AG20443 (cell line): ENCODE results near the gene AGAP2.
A peak's percentile ranks its signal among the peaks of the same experiment; 100 is the strongest.
"Not testable (repeated sequence)": the region's sequence is repeated elsewhere in the genome, so short reads cannot be mapped to it uniquely, and the experiment has no call there.

Experiments used
- DNase-seq: peaks from one replicate; pipeline ENCODE4 v3.0.0; 2012; ENCODE audit warnings: low spot score, mixed read lengths

AGAP2 gene

DNA sequence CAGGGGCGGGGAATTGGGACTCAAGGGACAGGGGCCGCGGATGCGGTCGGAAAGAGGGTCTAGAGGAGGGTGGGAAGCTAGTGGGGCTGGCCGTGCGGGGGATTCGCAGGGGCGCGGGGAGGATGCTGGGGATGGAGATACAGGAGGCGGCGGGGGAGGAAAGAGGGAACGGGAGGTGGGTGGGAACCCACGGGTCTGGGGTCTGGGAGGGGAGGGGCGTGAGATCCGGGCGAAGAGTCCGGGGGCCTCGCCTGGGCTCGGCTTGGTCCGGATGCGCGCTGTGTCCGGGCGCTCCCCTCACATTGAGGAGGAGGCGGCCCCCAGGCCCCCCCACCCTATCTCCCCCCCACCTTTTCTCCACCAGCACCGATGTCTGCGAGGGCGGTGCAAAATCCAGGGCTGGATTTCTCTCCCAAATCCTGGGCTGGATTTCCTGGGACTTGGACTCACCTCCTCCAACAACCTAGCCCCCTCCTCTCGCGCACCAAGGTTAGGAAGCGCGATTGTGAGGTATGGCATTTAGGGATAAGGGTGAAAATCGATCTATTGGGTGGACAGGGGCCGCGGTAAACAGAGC lies at the start of gene AGAP2:
Gene AGAP2, minus strand, starts transcription at position 82 of the 577 bp plus-strand sequence. CDS start 496 bp downstream, outside the sequence.
- no peak for DNase-seq

DNA sequence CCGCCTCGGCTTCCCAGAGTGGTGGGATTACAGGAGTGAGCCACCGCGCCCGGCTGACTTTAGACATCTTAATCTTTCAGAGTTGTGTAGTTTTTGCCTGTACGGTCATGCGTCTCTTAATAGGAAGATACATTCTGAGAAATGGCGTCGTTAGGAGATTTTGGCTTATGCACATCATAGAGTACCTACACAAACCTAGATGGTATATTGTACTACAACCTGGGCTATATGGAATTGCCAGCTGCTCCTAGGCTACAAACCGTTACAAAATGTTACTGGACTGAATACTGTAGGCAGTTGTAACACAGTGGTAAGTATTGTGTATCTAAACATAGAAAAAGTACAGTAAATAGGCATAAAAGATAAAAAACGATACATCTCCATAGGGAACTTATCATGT lies 45.3 kb upstream of the AGAP2 start:
- no peak for DNase-seq

DNA sequence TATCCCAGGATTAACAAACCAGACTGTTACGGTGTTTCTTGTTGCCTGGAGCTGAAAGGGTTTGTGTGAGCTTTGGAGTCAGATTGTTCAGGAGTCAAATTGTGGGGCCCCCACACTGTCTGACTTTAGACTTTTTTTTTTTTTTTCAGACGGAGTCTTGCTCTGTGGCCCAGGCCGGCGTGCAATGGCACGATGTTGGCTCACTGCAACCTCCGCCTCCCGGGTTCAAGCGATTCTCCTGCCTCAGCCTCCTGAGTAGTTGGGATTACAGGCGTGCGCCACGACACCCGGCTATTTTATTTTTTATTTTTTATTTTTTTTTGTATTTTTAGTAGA lies 44.9 kb upstream of the AGAP2 start:
- DNase-seq = no peak

DNA sequence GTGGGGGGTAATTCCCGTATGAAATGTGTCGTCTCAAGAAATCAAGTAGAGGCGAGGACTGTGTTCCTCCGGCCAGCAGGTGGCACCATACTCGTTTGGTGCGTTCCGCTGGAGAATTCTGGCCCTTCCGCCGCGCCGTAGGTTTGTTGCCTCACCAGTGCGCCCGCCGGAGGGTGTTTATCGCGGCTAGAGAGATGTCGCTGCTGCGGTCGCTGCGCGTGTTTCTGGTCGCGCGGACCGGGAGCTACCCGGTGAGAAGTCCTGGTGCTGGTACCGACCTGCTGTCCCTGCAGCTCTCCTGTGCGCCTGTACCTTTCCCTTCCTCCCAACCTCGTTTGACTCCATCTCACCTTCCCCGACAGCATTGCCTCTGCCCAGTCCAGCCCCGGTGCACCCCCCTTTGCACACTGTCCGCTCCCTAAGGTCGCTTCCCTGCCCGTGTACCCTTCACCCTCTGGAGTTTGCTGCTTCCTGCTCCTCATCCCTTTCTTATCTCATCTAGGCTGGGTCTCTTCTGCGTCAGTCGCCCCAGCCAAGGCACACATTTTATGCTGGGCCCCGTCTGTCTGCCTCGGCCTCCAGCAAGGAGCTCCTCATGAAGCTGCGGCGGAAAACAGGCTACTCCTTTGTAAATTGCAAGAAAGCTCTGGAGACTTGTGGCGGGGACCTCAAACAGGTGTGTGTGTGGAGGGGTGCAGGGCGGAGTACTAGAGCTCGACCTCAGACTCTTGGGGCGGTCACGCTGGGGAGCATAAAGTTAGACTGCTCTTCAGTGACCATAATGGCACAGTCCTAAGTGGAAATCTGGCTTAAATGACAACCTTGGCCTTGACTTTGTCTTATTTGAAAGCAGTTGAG lies 44.3 kb upstream of the AGAP2 start, which contains the start of gene TSFM:
Gene TSFM, plus strand, starts transcription at position 180 of the 858 bp plus-strand sequence. Its CDS starts 15 bp downstream, at position 195.
- DNase-seq = peak; percentile 90

DNA sequence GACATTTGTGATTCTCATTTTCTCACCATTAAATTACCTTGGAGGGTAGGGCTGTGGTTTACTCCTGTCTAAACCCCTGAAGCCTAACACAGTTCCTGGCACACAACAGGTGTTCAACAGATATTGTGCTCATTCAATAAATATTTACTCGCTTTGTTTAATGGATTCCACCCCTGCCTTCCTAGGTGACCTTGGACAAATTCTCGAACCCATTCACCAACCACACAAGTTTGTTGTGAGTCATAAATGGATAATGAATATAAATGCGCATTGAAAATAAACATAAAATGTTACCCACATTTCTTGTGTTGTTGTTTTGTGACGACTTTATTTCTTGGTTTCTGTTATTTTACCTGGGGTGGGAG lies 43.7 kb upstream of the AGAP2 start:
- no peak for DNase-seq

DNA sequence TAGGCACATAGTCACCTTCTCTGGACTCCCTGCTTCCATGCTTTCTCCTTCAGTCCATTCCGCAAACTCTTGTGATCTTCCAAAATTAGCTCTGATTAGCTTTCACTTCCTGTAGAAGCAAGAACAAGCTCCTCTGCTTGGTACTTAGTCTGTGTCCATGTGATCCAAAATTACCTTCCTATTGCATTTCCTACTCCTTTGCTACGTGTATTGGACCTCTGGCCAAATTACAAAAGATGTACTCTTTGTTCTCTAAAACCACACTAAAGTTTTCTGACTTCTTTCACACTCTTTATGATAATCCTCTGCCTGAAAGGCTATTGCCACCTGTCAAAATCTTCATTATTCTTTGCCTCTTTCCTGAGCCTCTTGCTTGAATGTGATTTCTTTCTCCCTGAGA lies 43.3 kb upstream of the AGAP2 start:
- no peak for DNase-seq

DNA sequence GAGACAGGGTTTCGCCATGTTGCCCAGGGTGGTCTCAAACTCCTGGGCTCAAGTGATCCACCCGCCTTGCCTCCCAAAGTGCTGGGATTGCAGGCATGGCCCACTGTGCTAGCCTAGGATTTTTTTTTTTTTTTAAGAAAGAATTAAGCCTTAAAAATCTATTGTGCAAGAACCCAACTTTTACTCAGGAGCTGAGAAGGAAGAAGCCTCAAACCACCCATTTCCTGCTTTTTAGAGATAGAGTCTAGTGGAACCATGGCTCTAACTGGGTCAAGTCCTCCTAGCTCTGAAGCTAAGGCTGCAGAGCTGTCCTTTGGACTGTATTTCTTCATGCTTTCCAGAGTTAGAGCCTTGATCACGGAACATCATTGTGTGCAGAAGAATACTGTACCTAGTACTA lies 42.7 kb upstream of the AGAP2 start:
- DNase-seq = no peak

DNA sequence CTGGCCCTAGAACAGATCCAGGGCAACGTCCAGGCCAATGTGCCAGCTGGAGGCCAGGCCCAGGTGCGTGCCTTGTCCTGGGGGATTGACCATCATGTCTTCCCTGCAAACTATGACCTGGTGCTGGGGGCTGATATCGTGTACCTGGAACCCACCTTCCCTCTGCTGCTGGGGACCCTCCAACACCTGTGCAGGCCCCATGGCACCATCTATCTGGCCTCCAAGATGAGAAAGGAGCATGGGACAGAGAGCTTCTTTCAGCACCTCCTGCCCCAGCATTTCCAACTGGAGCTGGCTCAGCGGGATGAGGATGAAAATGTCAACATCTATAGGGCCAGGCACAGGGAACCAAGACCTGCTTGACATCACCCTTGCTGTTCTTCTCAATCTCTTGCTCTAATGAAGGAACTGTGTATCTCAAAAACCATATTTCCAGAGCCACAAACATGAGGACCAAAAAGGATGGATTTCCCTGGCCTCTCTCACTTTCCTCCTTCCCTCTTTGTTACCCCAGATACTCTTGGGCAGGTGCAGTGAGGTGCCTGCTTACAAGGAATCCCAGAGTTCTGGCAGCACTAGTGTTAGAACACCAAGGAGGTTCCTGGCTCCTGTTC lies 41.8 kb upstream of the AGAP2 start:
- DNase-seq = no peak

DNA sequence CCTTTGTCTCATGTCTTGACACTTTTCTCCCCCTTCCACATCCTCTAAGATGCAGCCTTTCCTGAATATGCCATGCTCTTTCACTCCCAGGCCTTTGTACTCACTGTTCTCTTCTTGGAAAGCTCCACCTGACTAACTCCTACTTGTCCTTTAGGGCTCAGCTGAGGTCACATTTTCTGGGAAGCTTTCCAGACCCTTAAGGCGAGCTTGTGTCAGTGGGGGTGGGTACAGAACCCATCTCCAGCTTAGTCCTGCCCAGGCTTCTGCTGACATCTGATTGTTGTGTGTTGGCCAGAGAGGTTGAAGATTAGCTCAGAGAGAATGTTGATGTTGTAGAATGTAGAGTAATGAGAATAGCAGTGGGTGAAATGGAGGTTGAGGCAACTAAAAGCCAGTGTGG lies 41.2 kb upstream of the AGAP2 start:
- DNase-seq = no peak

DNA sequence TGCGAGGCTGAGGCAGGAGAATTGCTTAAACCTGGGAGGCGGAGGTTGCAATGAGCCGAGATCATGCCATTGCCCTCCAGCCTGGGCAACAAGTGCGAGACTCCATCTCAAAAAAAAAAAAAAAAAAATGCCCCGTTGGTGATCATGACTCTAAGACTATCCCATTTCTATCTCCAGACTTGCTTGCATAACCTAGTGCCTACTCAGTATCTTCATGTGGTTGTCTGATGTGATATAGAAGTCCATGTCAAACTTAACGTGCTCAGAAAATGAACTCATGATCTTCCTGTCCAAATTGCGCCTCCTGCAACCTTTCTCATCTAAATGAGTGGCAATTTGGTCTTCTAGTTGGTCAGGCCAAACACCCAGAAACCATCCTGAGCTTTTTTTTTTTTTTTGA lies 39.4 kb upstream of the AGAP2 start:
- DNase-seq = no peak

DNA sequence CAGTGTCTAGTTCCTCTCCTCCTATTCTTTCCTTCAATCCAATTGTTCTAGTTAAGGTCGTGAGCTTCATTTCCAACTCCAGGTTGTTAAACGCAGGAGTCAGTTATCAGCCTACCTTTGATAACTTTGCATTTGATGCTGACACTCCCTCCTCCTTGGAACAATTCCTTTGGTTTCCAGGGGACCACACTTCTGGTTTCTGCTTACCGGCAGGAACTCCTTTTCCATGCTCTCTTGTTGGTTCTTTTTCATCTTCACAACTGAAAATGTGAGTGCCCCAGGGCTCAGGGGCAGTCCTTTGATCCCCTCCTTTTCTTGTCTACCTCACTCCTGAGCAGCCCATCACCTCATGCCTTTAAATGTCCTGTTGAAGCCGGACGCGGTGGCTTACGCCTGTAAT lies 38.8 kb upstream of the AGAP2 start:
- no peak for DNase-seq

DNA sequence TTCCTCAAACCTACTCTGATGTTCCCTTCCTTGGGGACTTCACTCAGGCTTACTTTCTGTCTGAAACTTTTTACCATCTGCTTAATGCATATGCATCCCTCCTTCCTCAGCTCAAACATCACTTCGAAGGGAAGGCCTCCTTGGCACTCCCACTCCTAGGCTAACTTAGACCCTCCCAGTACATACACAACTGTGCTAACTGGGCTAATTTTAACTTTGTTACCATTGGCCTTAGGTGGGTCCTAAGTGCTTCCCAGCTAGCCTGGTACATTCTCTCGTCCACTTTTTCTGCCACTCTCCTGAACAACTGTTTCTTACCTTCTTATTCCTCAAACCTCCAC lies 37.7 kb upstream of the AGAP2 start:
- no peak for DNase-seq

DNA sequence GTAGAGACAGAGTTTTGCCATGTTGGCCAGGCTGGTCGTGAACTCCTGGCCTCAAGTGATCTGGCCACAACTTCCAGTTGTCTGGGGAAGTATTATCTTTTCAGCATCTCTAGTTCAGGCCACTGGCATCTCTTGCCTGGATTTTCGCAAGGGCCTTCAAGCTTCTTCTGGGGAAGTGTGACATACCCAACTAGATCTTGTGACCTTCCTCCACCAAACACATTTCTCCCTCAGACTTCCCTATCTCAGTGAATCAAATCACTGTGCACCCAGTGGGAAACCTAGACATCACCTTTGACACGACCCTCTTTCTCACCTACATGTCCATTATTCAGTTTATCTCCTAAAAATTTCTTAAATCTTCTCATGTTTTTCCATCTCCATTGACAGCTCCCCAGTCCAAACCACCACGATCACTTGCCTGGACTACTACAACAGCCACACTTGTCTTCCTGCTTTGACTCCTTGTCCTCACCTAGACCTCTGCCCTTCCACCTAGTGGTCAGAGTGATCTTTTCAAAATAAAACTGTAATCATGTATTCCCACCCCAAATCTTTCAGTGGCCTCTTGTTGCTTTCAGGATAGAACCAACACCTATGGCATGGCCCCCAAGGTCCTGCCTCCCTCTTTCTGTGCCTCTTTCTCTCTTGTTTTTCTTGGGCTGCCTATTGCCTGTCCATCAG lies 37.2 kb upstream of the AGAP2 start:
- no peak for DNase-seq

DNA sequence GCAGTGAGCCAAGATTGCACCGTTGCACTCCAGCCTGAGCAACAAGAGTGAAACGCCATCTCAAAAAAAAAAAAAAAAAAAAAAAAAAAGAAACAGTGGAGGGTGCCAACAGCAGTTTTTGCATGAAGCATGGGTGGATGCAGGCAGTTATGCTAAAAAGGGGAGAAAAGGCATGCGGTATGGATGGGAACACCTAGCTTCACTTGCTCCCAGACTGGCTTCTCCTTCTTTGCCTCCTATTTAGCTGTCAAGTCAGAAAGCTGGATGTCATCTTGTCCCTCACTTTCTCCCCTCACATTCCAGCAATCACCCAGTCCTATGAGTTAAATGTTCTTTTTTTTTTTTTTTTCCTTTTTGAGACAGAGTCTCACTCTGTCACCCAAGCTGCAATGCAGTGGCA lies 36.5 kb upstream of the AGAP2 start:
- no peak for DNase-seq

DNA sequence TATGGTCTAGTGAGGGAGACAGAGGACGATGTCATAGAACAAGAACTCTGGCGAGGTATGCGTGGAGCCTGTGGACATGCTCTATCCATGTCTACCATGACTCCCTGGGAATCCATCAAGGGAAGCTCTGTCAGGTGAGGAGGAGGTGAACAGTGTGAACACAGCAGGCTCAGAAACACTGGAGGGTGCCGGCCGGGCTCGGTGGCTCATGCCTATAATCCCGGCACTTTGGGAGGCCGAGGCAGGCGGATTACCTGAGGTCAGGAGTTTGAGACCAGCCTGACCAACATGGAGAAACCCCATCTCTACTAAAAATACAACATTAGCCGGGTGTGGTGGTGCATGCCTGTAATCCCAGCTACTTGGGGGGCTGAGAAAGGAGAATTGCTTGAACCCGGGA lies 36.1 kb upstream of the AGAP2 start:
- DNase-seq = not testable (repeated sequence)

DNA sequence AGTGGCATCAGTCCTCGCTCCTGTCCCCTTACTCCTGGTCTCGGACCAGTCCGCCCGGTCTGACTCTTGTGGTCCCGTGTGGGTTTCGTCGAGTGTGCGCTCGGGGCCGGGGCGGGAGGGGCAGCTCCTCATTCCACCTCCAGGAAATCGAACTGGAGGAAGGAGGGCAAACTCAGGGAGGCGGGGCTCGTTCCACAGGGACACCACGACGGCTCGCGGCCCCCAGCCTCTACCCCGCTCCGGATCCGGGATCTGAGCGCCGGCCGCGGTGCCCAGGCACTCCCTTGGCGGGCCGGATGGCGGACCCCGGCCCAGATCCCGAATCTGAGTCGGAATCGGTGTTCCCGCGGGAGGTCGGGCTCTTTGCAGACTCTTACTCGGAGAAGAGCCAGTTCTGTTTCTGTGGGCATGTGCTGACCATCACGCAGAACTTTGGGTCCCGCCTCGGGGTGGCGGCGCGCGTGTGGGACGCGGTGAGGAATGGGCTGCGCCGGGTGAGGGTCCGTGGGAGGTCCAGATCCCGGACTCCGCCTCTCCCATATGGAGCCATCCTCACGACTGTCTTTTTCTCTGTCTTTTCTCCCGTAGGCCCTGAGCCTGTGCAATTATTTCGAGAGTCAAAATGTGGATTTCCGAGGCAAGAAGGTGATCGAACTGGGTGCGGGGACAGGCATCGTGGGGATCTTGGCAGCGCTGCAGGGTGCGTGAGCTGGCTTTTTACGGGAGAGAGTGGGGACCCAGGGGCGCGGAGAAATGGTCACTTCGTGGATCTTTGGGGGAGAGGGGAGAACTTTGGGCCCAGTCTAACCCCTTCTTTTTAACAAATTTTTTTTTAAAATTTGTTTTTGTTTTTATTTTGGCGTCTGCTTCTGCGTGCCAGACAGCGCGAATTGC lies 34.1 kb upstream of the AGAP2 start, which contains the start of gene EEF1AKMT3:
Gene EEF1AKMT3, plus strand, starts transcription at position 186 of the 894 bp plus-strand sequence. Its CDS starts 111 bp downstream, at position 297.
- DNase-seq = peak; percentile 75

DNA sequence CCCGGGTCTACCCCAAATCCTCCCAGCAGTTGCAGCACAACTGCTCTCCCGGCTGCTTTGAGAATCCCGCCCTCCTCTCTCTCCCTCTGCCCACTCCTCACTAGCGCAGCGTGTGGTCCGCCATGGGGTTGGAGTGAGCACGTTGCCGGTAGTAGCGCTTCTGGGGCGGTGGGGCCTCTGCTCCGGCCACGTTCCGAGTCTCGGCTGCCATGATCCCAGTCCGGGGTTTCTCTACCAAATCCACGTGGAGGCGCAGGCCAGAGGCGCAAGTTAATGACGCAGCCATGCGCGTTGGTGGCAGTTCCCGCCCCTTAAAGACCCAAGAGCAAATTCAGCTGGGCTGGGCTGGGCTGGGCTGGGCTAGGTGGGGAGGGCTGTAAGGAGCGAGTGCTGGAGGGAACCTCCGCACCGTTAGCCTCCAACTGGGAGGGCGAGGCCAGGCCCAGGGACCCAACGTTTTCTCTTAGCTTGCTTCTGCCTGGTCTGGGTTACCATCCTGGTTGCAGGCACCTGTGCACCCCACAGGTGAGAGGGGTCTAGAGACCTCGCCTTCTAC lies 33.4 kb upstream of the AGAP2 start, which contains the start of gene METTL1:
Gene METTL1, minus strand, starts transcription at position 233 of the 556 bp plus-strand sequence. Its CDS starts 22 bp downstream, at position 211.
- DNase-seq = peak; percentile 96

DNA sequence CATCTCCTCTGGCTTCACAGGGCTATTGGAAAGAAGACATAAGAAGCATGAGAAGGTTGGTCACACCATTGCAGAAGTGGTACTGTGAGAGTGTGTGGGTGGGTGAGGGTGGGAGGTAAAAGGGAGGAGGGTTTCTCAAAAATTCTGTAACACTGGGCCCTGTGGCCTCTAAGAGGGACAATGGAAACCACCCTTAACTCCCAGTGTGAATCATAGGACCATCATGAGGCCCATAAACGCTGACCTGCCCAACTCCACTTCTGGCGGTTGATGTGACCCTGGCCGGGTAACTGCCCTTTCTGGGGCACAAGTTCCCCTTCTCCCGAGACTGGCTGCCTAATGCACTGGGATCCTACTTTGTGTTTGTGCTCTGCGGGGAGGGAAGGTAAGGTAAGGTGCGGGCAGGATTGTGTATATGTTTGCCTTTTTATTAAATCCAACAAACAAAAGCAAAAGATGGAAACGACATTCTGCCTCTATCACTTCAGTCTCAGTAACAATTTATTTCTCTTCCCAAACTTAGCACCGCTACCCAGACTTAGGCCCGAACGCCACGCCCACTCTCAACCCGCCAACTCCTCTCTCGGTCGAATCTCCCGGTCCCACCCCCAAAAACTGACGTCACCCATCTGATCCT lies 32.8 kb upstream of the AGAP2 start:
- peak; percentile 92 for DNase-seq

DNA sequence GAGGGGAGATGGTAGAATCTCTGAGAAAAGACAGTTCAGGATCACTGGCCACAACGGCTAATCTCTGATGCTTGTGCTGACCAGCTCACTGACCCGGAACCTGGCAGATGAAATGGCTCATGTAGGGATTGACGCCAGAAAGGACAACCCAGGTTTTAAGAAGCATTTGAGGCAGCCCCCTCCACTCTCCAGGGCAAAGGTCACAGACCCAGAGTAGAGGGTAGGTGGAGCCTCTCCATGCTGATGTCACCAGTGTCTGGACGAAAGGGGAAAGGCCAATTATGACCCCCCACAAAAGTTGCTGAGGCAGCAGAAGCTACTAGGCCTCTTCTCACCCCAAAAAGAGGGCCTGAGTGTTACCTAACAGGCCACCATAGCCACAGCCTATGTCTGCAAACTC lies 32.2 kb upstream of the AGAP2 start:
- DNase-seq = no peak

DNA sequence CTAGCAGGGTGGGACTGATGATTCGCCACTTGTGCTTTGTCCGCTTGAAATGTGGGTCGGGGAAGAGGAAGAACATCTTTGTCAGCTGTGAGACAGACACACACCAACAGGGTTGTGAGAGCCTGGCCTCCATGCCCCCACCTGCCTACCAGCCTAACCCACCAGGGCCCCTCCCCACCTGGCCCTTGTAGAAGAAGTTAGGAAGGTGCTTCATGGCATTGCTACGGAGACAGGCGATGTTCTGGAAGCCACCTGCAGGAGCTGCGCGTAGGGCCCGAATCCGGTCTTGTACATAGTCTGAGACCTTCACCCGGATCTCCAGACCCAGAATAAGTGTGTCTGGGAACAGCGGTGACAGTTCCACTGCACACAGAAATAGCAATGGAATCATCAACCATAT lies 31.1 kb upstream of the AGAP2 start:
- no peak for DNase-seq

DNA sequence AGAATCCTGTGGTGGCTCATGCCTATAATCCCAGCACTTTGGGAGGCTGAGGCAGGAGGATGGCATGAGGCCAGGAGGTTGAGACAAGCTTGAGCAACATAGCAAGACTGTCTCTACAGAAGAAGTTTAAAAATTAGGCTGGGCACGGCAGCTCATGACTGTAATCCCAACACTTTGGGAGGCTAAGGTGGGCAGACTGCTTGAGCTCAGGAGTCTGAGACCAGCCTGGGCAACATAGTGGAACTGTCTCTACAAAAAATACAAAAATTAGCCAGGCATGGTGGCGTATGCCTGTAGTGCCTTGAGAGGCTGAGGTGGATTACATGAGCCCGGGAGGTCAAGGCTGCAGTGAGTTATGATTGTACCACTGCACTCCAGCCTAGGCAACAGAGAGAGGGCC lies 29.3 kb upstream of the AGAP2 start:
- no peak for DNase-seq
